GM21723 (cell line): Measurements from ENCODE around the gene CRMP1.

Experiments used
- ATAC-seq: cut with Tn5 transposase; IDR thresholded peaks from one replicate; pipeline ENCODE4 v1.9.1; 2021; ENCODE audit warnings: mild to moderate bottlenecking, moderate library complexity; ENCODE audit not compliant: unreplicated experiment

Gene CRMP1

GRCh38 chr4:5774416-5775036 is 118.4 kb downstream of the CRMP1 start:
- ATAC-seq = no peak

DNA sequence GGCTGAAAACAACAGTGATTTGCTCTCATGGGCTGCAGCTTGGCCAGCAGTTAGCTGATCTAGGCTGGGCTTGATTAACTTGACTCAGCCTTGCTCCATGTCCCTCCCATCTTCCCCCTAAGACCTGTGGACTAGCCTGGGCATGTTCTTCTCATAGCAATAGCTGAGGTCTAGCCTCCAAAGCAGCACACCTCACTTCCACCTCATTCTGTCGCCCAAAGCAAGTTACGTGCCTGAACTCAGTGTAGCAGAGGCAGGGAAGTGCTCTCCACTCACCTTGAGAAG is 119.7 kb downstream of the CRMP1 start:
- no peak for ATAC-seq

DNA sequence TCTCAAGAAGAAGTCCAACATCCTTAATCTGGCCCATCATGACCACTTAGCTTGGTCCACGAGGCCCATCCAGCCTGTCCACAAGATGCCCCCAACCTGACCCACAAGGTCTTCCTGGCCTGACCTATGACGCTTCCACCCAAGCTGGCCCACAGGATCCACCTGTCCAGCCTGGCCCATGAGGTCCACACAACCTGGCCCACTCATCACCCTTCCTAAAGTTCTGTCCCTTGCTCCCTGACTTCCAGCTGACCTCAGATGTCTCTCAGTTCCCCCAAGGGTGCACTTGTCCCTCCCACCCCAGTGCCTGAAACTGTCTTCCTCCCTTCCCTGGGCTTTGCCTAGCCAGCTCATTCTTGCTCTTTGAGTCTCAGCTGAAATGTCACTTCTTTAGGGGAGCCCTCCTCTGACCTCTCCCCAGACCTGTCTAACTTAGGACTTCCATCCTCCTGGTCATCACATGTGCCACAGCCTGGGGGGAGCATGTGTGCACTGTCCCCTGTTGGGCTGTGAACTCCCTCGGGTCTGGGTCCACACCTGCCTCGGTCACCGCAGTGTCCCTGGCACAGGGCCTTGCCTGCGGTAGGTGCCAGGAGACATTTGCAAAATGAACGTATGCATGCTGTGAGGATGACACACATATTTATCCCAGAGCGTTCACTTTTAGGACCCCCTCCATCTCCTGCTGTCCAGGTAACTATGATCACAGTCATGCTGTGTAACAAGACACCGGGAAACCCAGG is 120.2 kb downstream of the CRMP1 start:
- ATAC-seq = no peak
